GM12878 (cell line): ENCODE results near the gene ZNF213. TPM values are rescaled to one million over a fixed set of nuclear protein-coding genes. Genes with fewer than 3 reads are reported as not detected.
A peak's percentile ranks its signal among the peaks of the same experiment; 100 is the strongest.

Experiments
- ATAC-seq: fragments of 200-7000 bp; cut with Tn5 transposase; 3 replicates; pipeline ENCODE4 v1.9.1; 2020; ENCODE audit warnings: mild to moderate bottlenecking, moderate library complexity
- BruUV-seq: library from RNA; stranded (reverse); fragments of 400-500 nt; replicated peaks from 2 replicates; lab custom pipeline; 2021; lab: Mats Ljungman, UMichigan
- CTCF ChIA-PET: fragments of 300-600 bp; sonication (Branson Sonifier 250); formaldehyde crosslinking; extraction: SDS; loops from one replicate; lab custom pipeline; 2021; ENCODE audit warnings: inconsistent platforms; lab: Yijun Ruan, JAX
- POLR2A ChIA-PET: fragments of 350-600 bp; formaldehyde crosslinking; extraction: SDS; loops from one replicate; lab custom pipeline; 2021; ENCODE audit warnings: inconsistent platforms; lab: Charles Lee
- RAD21 ChIA-PET: fragments of 300-600 bp; sonication (Branson Sonifier 250); formaldehyde crosslinking; loops from one replicate; lab custom pipeline; 2023; ENCODE audit warnings: antibody characterized with exemption; ENCODE audit not compliant: unreplicated experiment; lab: Charles Lee
- SMC1A ChIA-PET: fragments of 300-600 bp; sonication (Branson Sonifier 250); formaldehyde crosslinking; loops from one replicate; lab custom pipeline; 2023; ENCODE audit not compliant: unreplicated experiment, uncharacterized antibody; lab: Charles Lee
- DNase-seq: peaks from one replicate; pipeline ENCODE4 v3.0.0-alpha.2; 2011; ENCODE audit warnings: low read depth, low spot score
- FAIRE-seq: peaks from 3 replicates; lab custom pipeline; 2011; peaks lifted over from hg19 to GRCh38; lab: Jason Lieb, UNC
- H2AFZ ChIP-seq: 2 replicates; pipeline ENCODE4 v1.6.0; 2011; ENCODE audit warnings: low read depth, low read length, control low read depth; ENCODE audit not compliant: control insufficient read depth
- H3K27ac ChIP-seq: 2 replicates; pipeline ENCODE4 v1.5.1; 2011; ENCODE audit warnings: control low read depth; ENCODE audit not compliant: control insufficient read depth, insufficient read depth
- H3K27me3 ChIP-seq, 2 experiments: replicated peaks in 1 of 2; 2 replicates each; pipeline versions ENCODE4 v1.6.0 to v1.6.1; 2011; ENCODE audit warnings: low read length in 1 of 2; ENCODE audit not compliant: control insufficient read depth in 2 of 2, insufficient read depth in 2 of 2
- H3K36me3 ChIP-seq, 2 experiments: 2 replicates each; pipeline ENCODE4 v1.5.1; 2011; ENCODE audit warnings: low read length in 1 of 2; ENCODE audit not compliant: control insufficient read depth in 2 of 2, insufficient read depth in 2 of 2
- H3K4me1 ChIP-seq: 2 replicates; pipeline ENCODE4 v1.6.1; 2011; ENCODE audit warnings: mild to moderate bottlenecking, low read length, moderate library complexity, mixed read lengths; ENCODE audit not compliant: control insufficient read depth, insufficient read depth
- H3K4me2 ChIP-seq: 2 replicates; pipeline ENCODE4 v1.6.0; 2011; ENCODE audit warnings: control low read depth; ENCODE audit not compliant: control insufficient read depth, insufficient read depth
- H3K4me3 ChIP-seq: fragments of 200-600 bp; sonication (generic); 2 replicates; pipeline ENCODE4 v1.5.1; 2016
- H3K79me2 ChIP-seq: 2 replicates; pipeline ENCODE4 v1.6.0; 2011; ENCODE audit warnings: low read length; ENCODE audit not compliant: control insufficient read depth, insufficient read depth
- H3K9ac ChIP-seq: 2 replicates; pipeline ENCODE4 v1.8.0; 2011; ENCODE audit warnings: low read length, control low read depth, mixed read lengths; ENCODE audit not compliant: control insufficient read depth, insufficient read depth
- H3K9me3 ChIP-seq: replicated peaks from 3 replicates; pipeline ENCODE4 v1.5.1; 2011; ENCODE audit warnings: mild to moderate bottlenecking, low read length; ENCODE audit not compliant: control insufficient read depth, insufficient read depth
- H4K20me1 ChIP-seq: 2 replicates; pipeline ENCODE4 v1.6.0; 2011; ENCODE audit not compliant: control insufficient read depth, insufficient read depth
- ASH2L ChIP-seq: fragments of 300-600, 200-600 bp; sonication (generic); IDR thresholded peaks from 2 replicates; pipeline ENCODE4 v1.6.1; 2017; ENCODE audit warnings: low read depth, mild to moderate bottlenecking, borderline replicate concordance
- BHLHE40 ChIP-seq, 2 experiments: fragments of 450-650 bp in 1 of 2; IDR thresholded peaks; 2 replicates each; pipeline ENCODE4 v1.6.1; 2011 to 2017; ENCODE audit warnings: low read depth in 2 of 2, borderline replicate concordance in 1 of 2, improper control_type of control experiment in 1 of 2, low read length in 1 of 2, mild to moderate bottlenecking in 1 of 2
- BRCA1 ChIP-seq: IDR thresholded peaks from 2 replicates; pipeline ENCODE4 v1.6.1; 2011; ENCODE audit warnings: low read depth, low read length, improper control_type of control experiment
- CHD2 ChIP-seq: IDR thresholded peaks from 2 replicates; pipeline ENCODE4 v1.6.1; 2011; ENCODE audit warnings: low read depth, low read length, improper control_type of control experiment, borderline replicate concordance
- CHD4 ChIP-seq: fragments of 200-600 bp; sonication (generic); IDR thresholded peaks from 2 replicates; pipeline ENCODE4 v1.6.1; 2016; ENCODE audit warnings: mild to moderate bottlenecking
- DPF2 ChIP-seq: fragments of 450-650 bp; IDR thresholded peaks from 2 replicates; pipeline ENCODE4 v1.6.1; 2017; ENCODE audit warnings: mild to moderate bottlenecking
- HDGF ChIP-seq: fragments of 450-650 bp; IDR thresholded peaks from 2 replicates; pipeline ENCODE4 v1.6.1; 2016; ENCODE audit warnings: antibody characterized with exemption
- IKZF2 ChIP-seq, 2 experiments: fragments of 450-650 bp; IDR thresholded peaks; 2 replicates each; pipeline ENCODE4 v1.6.1; 2017; ENCODE audit warnings: mild to moderate bottlenecking in 2 of 2, moderate library complexity in 2 of 2
- JUND ChIP-seq: IDR thresholded peaks from 2 replicates; pipeline ENCODE4 v1.6.1; 2012; ENCODE audit warnings: low read depth, mild to moderate bottlenecking, low read length, improper control_type of control experiment, moderate library complexity
- KDM1A ChIP-seq: fragments of 200-600 bp; sonication (generic); IDR thresholded peaks from 2 replicates; pipeline ENCODE4 v1.6.1; 2016; ENCODE audit warnings: borderline replicate concordance
- MLLT1 ChIP-seq: fragments of 450-650 bp; IDR thresholded peaks from 2 replicates; pipeline ENCODE4 v1.6.1; 2016; ENCODE audit warnings: mild to moderate bottlenecking
- PAX5 ChIP-seq: IDR thresholded peaks from 2 replicates; pipeline ENCODE4 v1.6.1; 2011; ENCODE audit warnings: low read depth, low read length, borderline replicate concordance
- PKNOX1 ChIP-seq: fragments of 450-650 bp; IDR thresholded peaks from 2 replicates; pipeline ENCODE4 v1.6.1; 2016; ENCODE audit warnings: mild to moderate bottlenecking
- RB1 ChIP-seq: fragments of 450-650 bp; formaldehyde crosslinking; IDR thresholded peaks from 2 replicates; pipeline ENCODE4 v1.6.1; 2017; ENCODE audit warnings: mild to moderate bottlenecking, borderline replicate concordance
- RBBP5 ChIP-seq: fragments of 200-600 bp; sonication (generic); conservative IDR thresholded peaks from 2 replicates; pipeline ENCODE4 v1.6.1; 2016
- SMARCA5 ChIP-seq: fragments of 450-650 bp; IDR thresholded peaks from 2 replicates; pipeline ENCODE4 v1.6.1; 2017; ENCODE audit warnings: mild to moderate bottlenecking
- SP1 ChIP-seq: IDR thresholded peaks from one replicate; pipeline ENCODE4 v1.6.1; 2011; ENCODE audit warnings: low read depth, low read length
- SUPT20H ChIP-seq: IDR thresholded peaks from 2 replicates; pipeline ENCODE4 v1.6.1; 2011; ENCODE audit warnings: low read depth, mild to moderate bottlenecking, low read length, moderate library complexity, borderline replicate concordance; ENCODE audit not compliant: control insufficient read depth
- SUZ12 ChIP-seq: fragments of 200-600 bp; sonication (generic); IDR thresholded peaks from one replicate; pipeline ENCODE4 v1.6.1; 2018; ENCODE audit warnings: antibody characterized with exemption, mild to moderate bottlenecking; ENCODE audit not compliant: unreplicated experiment
- TBL1XR1 ChIP-seq: IDR thresholded peaks from 2 replicates; pipeline ENCODE4 v1.6.1; 2012; ENCODE audit warnings: low read depth, low read length, improper control_type of control experiment
- ZNF217 ChIP-seq: fragments of 450-650 bp; IDR thresholded peaks from 2 replicates; pipeline ENCODE4 v1.6.1; 2017; ENCODE audit warnings: antibody characterized with exemption, mild to moderate bottlenecking
- WGBS: methylation state at CpG from one replicate; pipeline ENCODE4 v1.1.6; 2016; ENCODE audit warnings: low lambda C conversion rate; ENCODE audit not compliant: insufficient replicate concordance, insufficient coverage; ENCODE audit errors: missing lambda C conversion rate; 5-methylcytosine and 5-hydroxymethylcytosine counted together
- in situ Hi-C: fragments of 300-500 bp; cut with MboI; formaldehyde crosslinking; loops from 9 replicates; pipeline ENCODE4 v1.14.3; 2018; ENCODE audit warnings: mixed read lengths
- intact Hi-C: fragments of 100-400 bp; cut with micrococcal nuclease; formaldehyde crosslinking; loops from one replicate; pipeline ENCODE4 v1.14.2; 2022; ENCODE audit not compliant: unreplicated experiment
- polyA plus RNA-seq, 11 experiments: library from polyadenylated mRNA; depleted of rRNA in 4 of 11; unstranded in 6 of 11; stranded (reverse) in 5 of 11; fragments of >200 nt; fragmentation: Nextera tagmentation in 4 of 11; fragmentation: Illumina TruSeq in 1 of 11; extraction: Ambion mirVana in 4 of 11; extraction: Trizol in 1 of 11; gene quantifications; 1 replicate in 1 of 11; 2 replicates in 10 of 11; pipeline versions ENCODE4 v1.2.1 to v1.2.3, GENCODE V29; 2011 to 2016; ENCODE audit warnings: inconsistent platforms in 2 of 11, missing spikeins in 2 of 11, low read depth in 1 of 11
- total RNA-seq, 4 experiments: library from RNA; depleted of rRNA in 3 of 4; stranded (reverse); fragments of >200 nt in 3 of 4; fragmentation: Illumina TruSeq in 1 of 4; extraction: Trizol in 1 of 4; gene quantifications; 2 replicates each; pipeline versions ENCODE4 v1.2.1 to v1.2.3, GENCODE V29; 2013 to 2021

Gene ZNF213
- total and polyA plus RNA-seq, 10 of the 15 experiments (the other 5 are each of a cell fraction or from before 2014, with no cell fraction given), result 0.53 to 9.4 (median 1.1) TPM

GRCh38 chr16:3123986-3124886 lies 10.6 kb upstream of the ZNF213 start (continued):
- no peak for TF ChIP-seq ASH2L
- peak; percentile 29; the same call in 1 of the 2 replicates for TF ChIP-seq DPF2
- TF ChIP-seq MLLT1, result no peak
- no peak for TF ChIP-seq HDGF
- no peak for TF ChIP-seq KDM1A
- TF ChIP-seq PAX5, result no peak; the same call in 1 of the 2 replicates

GRCh38 chr16:3127745-3128144 lies 7.1 kb upstream of the ZNF213 start:
- ChIA-PET SMC1A (interaction anchor here (1.0 to 4.6 kb wide), 10 partner anchors 15 to 100 kb away, joined by 3 to 67 read pairs (median 14); partner anchors contain the start of genes IL32, ZNF205 and ZSCAN10), RAD21 (interaction anchor here (2.5 to 5.5 kb wide), 5 partner anchors 22 to 68 kb away, joined by 15 to 72 read pairs (median 38); partner anchors contain the start of genes IL32 and ZSCAN10), POLR2A (interaction anchor here (1.1 to 1.5 kb wide), 2 partner anchors 9 to 27 kb away, joined by 3 to 7 read pairs; no protein-coding TSS in a partner anchor), CTCF (interaction anchor here (1.7 to 9.4 kb wide), 9 partner anchors 11 to 123 kb away, joined by 6 to 396 read pairs (median 42); partner anchors contain the start of genes IL32, ZNF205 and ZSCAN10)
- Histone ChIP-seq H2AFZ (no peak overlapping the region), H3K27me3 (no peaks in the 10 kb centered on the region), H3K4me3 (no peak overlapping the region), H3K4me2 (no peak overlapping the region), H3K36me3 (peaks cover 0 to 7% of the 10 kb centered on the region in 2 experiments; a peak in 1 of 4 replicates), H3K9me3 (no peaks in the 10 kb centered on the region), H3K27ac (no peak overlapping the region), H3K4me1 (peaks cover 13% of the 10 kb centered on the region), H3K79me2 (peaks cover 2% of the 10 kb centered on the region; the same call in 1 of the 2 replicates), H4K20me1 (no peaks in the 10 kb centered on the region), H3K9ac (no peak overlapping the region)
- in situ Hi-C loops, result loop anchor here (5.0 kb wide), 1 partner anchor 65 kb away; no protein-coding TSS in a partner anchor
- BruUV-seq, result no TSS peak
- DNase-seq (no peak), ATAC-seq (no peak), FAIRE-seq (no peak)
- WGBS, result 70% methylated on average over 6 of the region's 6 CpGs
- intact Hi-C loops, result loop anchor here (2.0 kb wide), 1 partner anchor 33 kb away; no protein-coding TSS in a partner anchor
- TF ChIP-seq SP1 (no peak), BRCA1 (no peak), IKZF2 (IDR thresholded peaks at IDR 0.05) (no peak), HDGF (no peak), CHD4 (no peak), BHLHE40 (IDR thresholded peaks at IDR 0.05; ENCODE audit: borderline replicate concordance in 1 of 2, low read depth in 2 of 2, low read length in 1 of 2) (no peak), ZNF217 (no peak), SUPT20H (no peak), TBL1XR1 (no peak), PKNOX1 (no peak), SMARCA5 (no peak), CHD2 (no peak), SUZ12 (no peak), RB1 (no peak), JUND (no peak), RBBP5 (no peak)
